HepG2 (cell line): Measurements from ENCODE around the gene COX4I2. TPM values are rescaled to one million over a fixed set of nuclear protein-coding genes. Genes with fewer than 3 reads are reported as not detected.
"Not testable (repeated sequence)": the region's sequence is repeated elsewhere in the genome, so short reads cannot be mapped to it uniquely, and the experiment has no call there.

ENCODE experiments used
- ATAC-seq: fragments of 200-7000 bp; cut with Tn5 transposase; 3 replicates; pipeline ENCODE4 v1.9.1; 2020; ENCODE audit warnings: mild to moderate bottlenecking, moderate library complexity
- BruUV-seq: library from RNA; stranded (reverse); fragments of 400-500 nt; replicated peaks from 2 replicates; lab custom pipeline; 2021; lab: Mats Ljungman, UMichigan
- CTCF ChIA-PET: fragments of 300-600 bp; formaldehyde crosslinking; extraction: SDS; loops from one replicate; lab custom pipeline; 2021; ENCODE audit warnings: low total read pairs, inconsistent platforms, low intra/inter-chr PET ratio; lab: Yijun Ruan, JAX
- POLR2A ChIA-PET: fragments of 350-600 bp; sonication (Branson Sonifier 250); formaldehyde crosslinking; loops from one replicate; lab custom pipeline; 2020; ENCODE audit warnings: antibody characterized with exemption, inconsistent platforms; lab: Yijun Ruan, JAX
- DNase-seq: peaks from one replicate; pipeline ENCODE4 v3.0.0-alpha.2; 2015; ENCODE audit warnings: low spot score
- FAIRE-seq: peaks from 3 replicates; lab custom pipeline; 2011; peaks lifted over from hg19 to GRCh38; lab: Jason Lieb, UNC
- H2AFZ ChIP-seq: one replicate; pipeline ENCODE4 v1.6.1; 2011; ENCODE audit warnings: low read length, inconsistent platforms
- H3K27ac ChIP-seq: fragments of 300-600 bp; 3 replicates; pipeline ENCODE4 v1.8.0; 2011; ENCODE audit warnings: mixed run types, mild to moderate bottlenecking, mixed read lengths, low read length, inconsistent platforms; ENCODE audit not compliant: insufficient read depth; ENCODE audit errors: extremely low read length
- H3K27me3 ChIP-seq, 2 experiments: fragments of 200-600 bp in 1 of 2; 2 replicates in 1 of 2; 3 replicates in 1 of 2; pipeline versions ENCODE4 v1.6.0 to v1.8.0; 2011; ENCODE audit warnings: low read length in 2 of 2, mild to moderate bottlenecking in 2 of 2, moderate library complexity in 2 of 2, inconsistent platforms in 1 of 2; ENCODE audit not compliant: insufficient read depth in 2 of 2, control insufficient read depth in 1 of 2
- H3K36me3 ChIP-seq, 2 experiments: fragments of 200-600 bp in 1 of 2; replicated peaks in 1 of 2; 2 replicates in 1 of 2; 3 replicates in 1 of 2; pipeline versions ENCODE4 v1.5.1 to v1.8.0; 2011; ENCODE audit warnings: low read length in 2 of 2, inconsistent platforms in 1 of 2; ENCODE audit not compliant: insufficient read depth in 2 of 2, control insufficient read depth in 1 of 2
- H3K4me1 ChIP-seq: 2 replicates; pipeline ENCODE4 v1.5.1; 2012; ENCODE audit warnings: low read length, inconsistent platforms; ENCODE audit not compliant: insufficient read depth
- H3K4me2 ChIP-seq: 2 replicates; pipeline ENCODE4 v1.6.0; 2011; ENCODE audit warnings: low read depth, low read length, inconsistent platforms
- H3K4me3 ChIP-seq, 3 experiments: fragments of 200-600 bp in 1 of 3; sonication (generic), shearing (Covaris generic) in 1 of 3; replicated peaks in 1 of 3; 2 replicates each; pipeline ENCODE4 v1.5.1; 2011 to 2016; ENCODE audit warnings: low read length in 3 of 3, inconsistent platforms in 2 of 3, low read depth in 2 of 3, mild to moderate bottlenecking in 2 of 3, control low read depth in 1 of 3, mixed read lengths in 1 of 3; ENCODE audit not compliant: insufficient read depth in 1 of 3
- H3K79me2 ChIP-seq: one replicate; pipeline ENCODE4 v1.6.1; 2011; ENCODE audit warnings: low read length, inconsistent platforms; ENCODE audit not compliant: insufficient read depth
- H3K9ac ChIP-seq: 2 replicates; pipeline ENCODE4 v1.6.0; 2011; ENCODE audit warnings: mild to moderate bottlenecking, low read depth, low read length, inconsistent platforms; ENCODE audit not compliant: insufficient read depth
- H3K9me3 ChIP-seq: 2 replicates; pipeline ENCODE4 v1.5.1; 2012; ENCODE audit warnings: mild to moderate bottlenecking, low read length
- H4K20me1 ChIP-seq: 2 replicates; pipeline ENCODE4 v1.6.0; 2011; ENCODE audit warnings: inconsistent platforms, mild to moderate bottlenecking, low read length, moderate library complexity; ENCODE audit not compliant: insufficient read depth
- FOXK1 ChIP-seq: sonication (generic); formaldehyde crosslinking; IDR thresholded peaks from 2 replicates; pipeline ENCODE4 v1.4.0; 2020; ENCODE audit warnings: low read depth, missing genetic modification reagents, borderline replicate concordance
- FOXP1 ChIP-seq, 2 experiments: fragments of 450-650 bp in 1 of 2; IDR thresholded peaks; 2 replicates each; pipeline ENCODE4 v1.6.1; 2017 to 2018; ENCODE audit warnings: antibody characterized with exemption in 1 of 2
- FOXP4 ChIP-seq: sonication (generic); formaldehyde crosslinking; IDR thresholded peaks from 2 replicates; pipeline ENCODE4 v1.4.0; 2020; ENCODE audit warnings: missing genetic modification reagents
- GATAD1 ChIP-seq: IDR thresholded peaks from 2 replicates; pipeline ENCODE4 v1.6.1; 2016; ENCODE audit warnings: missing genetic modification reagents, missing compliant biosample characterization
- HDAC2 ChIP-seq: sonication (generic); formaldehyde crosslinking; IDR thresholded peaks from 2 replicates; pipeline ENCODE4 v1.4.0; 2020; ENCODE audit warnings: missing genetic modification reagents
- KDM1A ChIP-seq: IDR thresholded peaks from 2 replicates; pipeline ENCODE4 v1.6.1; 2016; ENCODE audit warnings: missing compliant biosample characterization
- MBD4 ChIP-seq: IDR thresholded peaks from 2 replicates; pipeline ENCODE4 v1.6.1; 2012; ENCODE audit warnings: low read length, inconsistent platforms, borderline replicate concordance
- MXD3 ChIP-seq: IDR thresholded peaks from 2 replicates; pipeline ENCODE4 v1.6.1; 2016; ENCODE audit warnings: mild to moderate bottlenecking, missing biosample characterization, missing genetic modification reagents
- PHF20 ChIP-seq: sonication (generic); formaldehyde crosslinking; IDR thresholded peaks from 2 replicates; pipeline ENCODE4 v1.5.0; 2020; ENCODE audit warnings: mild to moderate bottlenecking, missing genetic modification reagents
- PHF21A ChIP-seq: sonication (generic); formaldehyde crosslinking; IDR thresholded peaks from 2 replicates; pipeline ENCODE4 v1.5.0; 2020; ENCODE audit warnings: mild to moderate bottlenecking, missing genetic modification reagents
- SOX6 ChIP-seq, 2 experiments: fragments of 450-650 bp in 1 of 2; sonication (generic) in 1 of 2; formaldehyde crosslinking in 1 of 2; IDR thresholded peaks; 2 replicates each; pipeline versions ENCODE4 v1.4.0 to v1.6.1; 2017 to 2020; ENCODE audit warnings: antibody characterized with exemption in 1 of 2, mild to moderate bottlenecking in 1 of 2, missing genetic modification reagents in 1 of 2
- TBX2 ChIP-seq: sonication (generic); formaldehyde crosslinking; IDR thresholded peaks from 2 replicates; pipeline ENCODE4 v1.5.0; 2020; ENCODE audit warnings: missing genetic modification reagents, mild to moderate bottlenecking, borderline replicate concordance
- ZGPAT ChIP-seq: IDR thresholded peaks from 2 replicates; pipeline ENCODE4 v1.6.1; 2016; ENCODE audit warnings: mild to moderate bottlenecking
- ZMYM3 ChIP-seq: sonication (generic); formaldehyde crosslinking; IDR thresholded peaks from 2 replicates; pipeline ENCODE4 v1.5.1; 2020; ENCODE audit warnings: mild to moderate bottlenecking, missing genetic modification reagents
- ZNF460 ChIP-seq: sonication (generic); formaldehyde crosslinking; IDR thresholded peaks from 2 replicates; pipeline ENCODE4 v1.5.1; 2020; ENCODE audit warnings: missing genetic modification reagents, mild to moderate bottlenecking, borderline replicate concordance
- ZNF768 ChIP-seq: sonication (generic); formaldehyde crosslinking; IDR thresholded peaks from 2 replicates; pipeline ENCODE4 v1.4.0; 2020; ENCODE audit warnings: missing genetic modification reagents
- ZNF770 ChIP-seq: sonication (generic); formaldehyde crosslinking; IDR thresholded peaks from 2 replicates; pipeline ENCODE4 v1.5.0; 2020; ENCODE audit warnings: mild to moderate bottlenecking, missing genetic modification reagents
- ZNF788 ChIP-seq: sonication (generic); formaldehyde crosslinking; IDR thresholded peaks from 2 replicates; pipeline ENCODE4 v1.5.0; 2020; ENCODE audit warnings: mild to moderate bottlenecking, missing genetic modification reagents, borderline replicate concordance
- WGBS: methylation state at CpG from one replicate; pipeline ENCODE4 v1.1.6; 2017; ENCODE audit warnings: low lambda C conversion rate; 5-methylcytosine and 5-hydroxymethylcytosine counted together
- in situ Hi-C: cut with HindIII; loops from 2 replicates; pipeline ENCODE4 v1.10.0; 2017; ENCODE audit warnings: low pct_unique_long_range_greater_than_20kb; ENCODE audit not compliant: extremely low pct_ligation_motif_present
- intact Hi-C: fragments of 100-400 bp; cut with micrococcal nuclease; formaldehyde crosslinking; loops from one replicate; pipeline ENCODE4 v1.10.0; 2022; ENCODE audit not compliant: unreplicated experiment
- polyA plus RNA-seq, 8 experiments: library from polyadenylated mRNA; depleted of rRNA in 3 of 8; stranded (reverse) in 7 of 8; unstranded in 1 of 8; fragments of >200 nt; fragmentation: Illumina TruSeq in 4 of 8; extraction: Trizol in 4 of 8; gene quantifications; 2 replicates each; pipeline versions ENCODE4 v1.2.1 to v1.2.3, GENCODE V29; 2011 to 2016; ENCODE audit warnings: low read depth in 4 of 8, missing spikeins in 1 of 8, mixed read lengths in 1 of 8; ENCODE audit not compliant: insufficient read depth in 1 of 8
- total RNA-seq, 5 experiments: library from RNA; depleted of rRNA; stranded (reverse); fragments of >200 nt; fragmentation: Illumina TruSeq; extraction: Trizol; gene quantifications; 2 replicates each; pipeline ENCODE4 v1.2.3, GENCODE V29; 2016; ENCODE audit warnings: low read depth in 1 of 5

COX4I2 gene
- total and polyA plus RNA-seq, 2 of the 13 experiments (the other 11 are each of a cell fraction or from before 2014, with no cell fraction given) = 1.1 TPM; not detected in 1

- H3K27me3 ChIP-seq; H3K9me3 ChIP-seq; H3K79me2 ChIP-seq; H3K9ac ChIP-seq; H2AFZ ChIP-seq; in situ Hi-C loops; FAIRE-seq; intact Hi-C loops; BruUV-seq; DNase-seq; CTCF ChIA-PET; H4K20me1 ChIP-seq; H3K36me3 ChIP-seq; TF ChIP-seq FOXP1, SOX6 (IDR thresholded peaks at IDR 0.05): not testable (repeated sequence)
- H3K4me1 ChIP-seq = peaks cover 62% of the 10 kb centered on the region
- peak overlapping the region in 1 of 3 experiments; percentile 15; a peak in 1 of 6 replicates for H3K4me3 ChIP-seq
- 87% methylated on average over 6 of the region's 6 CpGs for WGBS
- ATAC-seq = peak; percentile 28; the same call in 2 of the 3 replicates
- peak overlapping the region; percentile 38 for H3K4me2 ChIP-seq
- POLR2A ChIA-PET = interaction anchor here (1.4 kb wide), 1 partner anchor 14 kb away, joined by 3 read pairs; no protein-coding TSS in a partner anchor
- TF ChIP-seq KDM1A (CRISPR knock-in tag) = 0 out of 2 replicates have a peak, but pooled peaks have one; percentile 49
- TF ChIP-seq ZNF460 (CRISPR knock-in tag) = peak; percentile 96
- peak; percentile 90 for TF ChIP-seq ZMYM3 (CRISPR knock-in tag)
- 0 out of 2 replicates have a peak, but pooled peaks have one; percentile 12 for TF ChIP-seq FOXP4 (CRISPR knock-in tag)
- TF ChIP-seq ZGPAT (CRISPR knock-in tag) = peak; percentile 20; the same call in 1 of the 2 replicates
- 0 out of 2 replicates have a peak, but pooled peaks have one; percentile 35 for TF ChIP-seq PHF20
- 0 out of 2 replicates have a peak, but pooled peaks have one; percentile 33 for TF ChIP-seq MXD3 (CRISPR knock-in tag)
- TF ChIP-seq FOXK1 = peak; percentile 5; the same call in 1 of the 2 replicates
- TF ChIP-seq ZNF788 (CRISPR knock-in tag) = peak; percentile 52; the same call in 1 of the 2 replicates
- peak; percentile 91 for TF ChIP-seq ZNF770
- TF ChIP-seq TBX2 = 0 out of 2 replicates have a peak, but pooled peaks have one; percentile 18
- peak; percentile 8; the same call in 1 of the 2 replicates for TF ChIP-seq FOXP1 (CRISPR knock-in tag; IDR thresholded peaks at IDR 0.05)
- TF ChIP-seq PHF21A (CRISPR knock-in tag) = 0 out of 2 replicates have a peak, but pooled peaks have one; percentile 22
- TF ChIP-seq HDAC2 (CRISPR knock-in tag) = 0 out of 2 replicates have a peak, but pooled peaks have one; percentile 13
- 0 out of 2 replicates have a peak, but pooled peaks have one; percentile 0 for TF ChIP-seq MBD4
- TF ChIP-seq ZNF768 (CRISPR knock-in tag) = 0 out of 2 replicates have a peak, but pooled peaks have one; percentile 25
- 0 out of 2 replicates have a peak, but pooled peaks have one; percentile 5 for TF ChIP-seq GATAD1 (CRISPR knock-in tag)
- 0 out of 2 replicates have a peak, but pooled peaks have one; percentile 13 for TF ChIP-seq SOX6 (CRISPR knock-in tag; IDR thresholded peaks at IDR 0.05)
- H3K27ac ChIP-seq = peak overlapping the region; percentile 60
Observed at GRCh38 chr20:31623123-31623505, 14.6 kb upstream of the COX4I2 start.
